Caco-2 (cell line): ENCODE data around the gene AMPD2. TPM values are rescaled to one million over a fixed set of nuclear protein-coding genes. Genes with fewer than 3 reads are reported as not detected.
"Not testable (repeated sequence)": the region's sequence is repeated elsewhere in the genome, so short reads cannot be mapped to it uniquely, and the experiment has no call there.

Experiments used
- BruUV-seq: library from RNA; stranded (reverse); fragments of 400-500 nt; replicated peaks from 2 replicates; lab custom pipeline; 2021; lab: Mats Ljungman, UMichigan
- CTCF ChIA-PET: fragments of 300-600 bp; sonication (Branson Sonifier 250); formaldehyde crosslinking; loops from one replicate; lab custom pipeline; 2022; ENCODE audit warnings: antibody characterized with exemption; lab: Charles Lee
- POLR2A ChIA-PET: fragments of 300-600 bp; sonication (Branson Sonifier 250); formaldehyde crosslinking; loops from one replicate; lab custom pipeline; 2022; ENCODE audit warnings: antibody characterized with exemption; lab: Charles Lee
- DNase-seq, 2 experiments: peaks; one replicate each; pipeline versions ENCODE4 v3.0.0 to v3.0.0-alpha.2; 2020 to 2022
- H3K27me3 ChIP-seq: replicated peaks from 2 replicates; pipeline ENCODE4 v1.6.0; 2011; ENCODE audit warnings: low read length; ENCODE audit not compliant: control insufficient read depth, insufficient read depth
- H3K36me3 ChIP-seq: 2 replicates; pipeline ENCODE4 v1.5.1; 2011; ENCODE audit warnings: low read length; ENCODE audit not compliant: control insufficient read depth, insufficient read depth
- H3K4me1 ChIP-seq: fragments of 250-450 bp; sonication (Bioruptor Pico); 2 replicates; pipeline ENCODE4 v1.5.1; 2020; ENCODE audit warnings: mild to moderate bottlenecking
- H3K4me3 ChIP-seq: 2 replicates; pipeline ENCODE4 v1.5.1; 2011; ENCODE audit warnings: low read depth, mild to moderate bottlenecking, control low read depth, low read length
- H3K9me3 ChIP-seq: fragments of 250-450 bp; sonication (Bioruptor Pico); 2 replicates; pipeline ENCODE4 v1.5.1; 2020; ENCODE audit warnings: mild to moderate bottlenecking, moderate library complexity
- H3K27ac Mint-ChIP-seq: one replicate; pipeline ENCODE4 v1.8.0; 2022; ENCODE audit warnings: mixed read lengths; ENCODE audit not compliant: unreplicated experiment
- H3K27me3 Mint-ChIP-seq: one replicate; pipeline ENCODE4 v1.8.0; 2022; ENCODE audit warnings: mixed read lengths; ENCODE audit not compliant: insufficient read depth, unreplicated experiment
- H3K36me3 Mint-ChIP-seq: one replicate; pipeline ENCODE4 v1.8.0; 2022; ENCODE audit warnings: mild to moderate bottlenecking, mixed read lengths; ENCODE audit not compliant: insufficient read depth, unreplicated experiment
- H3K4me1 Mint-ChIP-seq: one replicate; pipeline ENCODE4 v1.8.0; 2022; ENCODE audit warnings: low read depth, mixed read lengths; ENCODE audit not compliant: unreplicated experiment
- H3K4me3 Mint-ChIP-seq: one replicate; pipeline ENCODE4 v1.8.0; 2022; ENCODE audit warnings: mild to moderate bottlenecking, moderate library complexity, mixed read lengths; ENCODE audit not compliant: unreplicated experiment
- H3K9me3 Mint-ChIP-seq: one replicate; pipeline ENCODE4 v1.8.0; 2022; ENCODE audit warnings: mixed read lengths; ENCODE audit not compliant: unreplicated experiment
- CTCF ChIP-seq, 2 experiments: fragments of 200-600 bp in 1 of 2; IDR thresholded peaks; 1 replicate in 1 of 2; 2 replicates in 1 of 2; pipeline versions ENCODE4 v1.5.1 to v1.8.0; 2011 to 2022; ENCODE audit warnings: antibody characterized with exemption in 1 of 2, control low read depth in 1 of 2, inconsistent platforms in 1 of 2, low read depth in 1 of 2, low read length in 1 of 2, mild to moderate bottlenecking in 1 of 2, moderate library complexity in 1 of 2; ENCODE audit not compliant: insufficient read depth in 1 of 2, severe bottlenecking in 1 of 2, unreplicated experiment in 1 of 2
- intact Hi-C: fragments of 100-400 bp; cut with micrococcal nuclease; formaldehyde crosslinking; loops from one replicate; pipeline ENCODE4 v1.10.0; 2022; ENCODE audit not compliant: unreplicated experiment
- total RNA-seq: library from RNA; stranded (reverse); gene quantifications from 2 replicates; pipeline ENCODE4 v1.2.3, GENCODE V29; 2022

AMPD2 gene
- total RNA-seq, 1 experiment from 2014 or later = 40.3 TPM

GRCh38 chr1:109668123-109668775 is 48.6 kb downstream of the AMPD2 start:
- Histone ChIP-seq H3K4me3 (no peak overlapping the region), H3K4me1 (no peaks in the 10 kb centered on the region), H3K36me3 (no peaks in the 10 kb centered on the region), H3K27me3 (no peaks in the 10 kb centered on the region), H3K9me3 (no peaks in the 10 kb centered on the region)
- Mint-ChIP-seq H3K36me3 (no peaks in the 10 kb centered on the region), H3K27me3 (no peaks in the 10 kb centered on the region), H3K9me3 (no peaks in the 10 kb centered on the region), H3K4me3 (no peak overlapping the region), H3K27ac (no peak overlapping the region), H3K4me1 (no peaks in the 10 kb centered on the region)
- no peak for TF ChIP-seq CTCF (IDR thresholded peaks at IDR 0.05; ENCODE audit: insufficient read depth in 1 of 2, low read depth in 1 of 2, low read length in 1 of 2, severe bottlenecking in 1 of 2, unreplicated experiment in 1 of 2)
- intact Hi-C loops = no loop called here
- DNase-seq = no peak
- CTCF ChIA-PET = interaction anchor here (0.5 kb wide), 1 partner anchor 377 kb away, joined by 4 read pairs; no protein-coding TSS in a partner anchor
- POLR2A ChIA-PET = no interaction called here
- BruUV-seq = no TSS peak

- H3K9me3 ChIP-seq = no peaks in the 10 kb centered on the region
- TF ChIP-seq CTCF (IDR thresholded peaks at IDR 0.05; ENCODE audit: insufficient read depth in 1 of 2, low read depth in 1 of 2, low read length in 1 of 2, severe bottlenecking in 1 of 2, unreplicated experiment in 1 of 2) = no peak
- no peak overlapping the region for H3K4me3 ChIP-seq
- Mint-ChIP-seq H3K4me1 (no peaks in the 10 kb centered on the region), H3K27ac (no peak overlapping the region), H3K36me3 (no peaks in the 10 kb centered on the region), H3K4me3 (no peak overlapping the region), H3K27me3 (no peaks in the 10 kb centered on the region), H3K9me3 (no peaks in the 10 kb centered on the region)
- H3K36me3 ChIP-seq = no peaks in the 10 kb centered on the region
- CTCF ChIA-PET = no interaction called here
- H3K27me3 ChIP-seq = no peaks in the 10 kb centered on the region
- H3K4me1 ChIP-seq = no peaks in the 10 kb centered on the region
- no peak for DNase-seq
- no TSS peak for BruUV-seq
- POLR2A ChIA-PET = no interaction called here
- intact Hi-C loops = no loop called here
These were observed 49.8 kb downstream of the AMPD2 start for GRCh38 chr1:109669246-109669948.

- H3K27me3 Mint-ChIP-seq, POLR2A ChIA-PET, intact Hi-C loops, DNase-seq, BruUV-seq, CTCF ChIA-PET, H3K36me3 Mint-ChIP-seq, H3K4me1 Mint-ChIP-seq, H3K27ac Mint-ChIP-seq, H3K36me3 ChIP-seq, H3K4me3 Mint-ChIP-seq, H3K9me3 ChIP-seq, H3K4me3 ChIP-seq, H3K9me3 Mint-ChIP-seq, H3K4me1 ChIP-seq, H3K27me3 ChIP-seq: not testable (repeated sequence)
These were observed 50.3 kb downstream of the AMPD2 start for GRCh38 chr1:109669949-109670302.
